K562 (cell line): ENCODE results near the gene BLTP3A. TPM values are rescaled to one million over a fixed set of nuclear protein-coding genes. Genes with fewer than 3 reads are reported as not detected.
A peak's percentile ranks its signal among the peaks of the same experiment; 100 is the strongest.

Source experiments
- ATAC-seq: fragments of 200-7000 bp; cut with Tn5 transposase; 3 replicates; pipeline ENCODE4 v1.9.1; 2020; ENCODE audit warnings: moderate library complexity
- BruUV-seq: library from RNA; stranded (reverse); fragments of 400-500 nt; replicated peaks from 2 replicates; lab custom pipeline; 2021; lab: Mats Ljungman, UMichigan
- CTCF ChIA-PET: fragments of 300-600 bp; formaldehyde crosslinking; extraction: SDS; loops from one replicate; lab custom pipeline; 2021; ENCODE audit warnings: low intra/inter-chr PET ratio; lab: Yijun Ruan, JAX
- POLR2A ChIA-PET: fragments of 300-600, 350-650 bp; sonication (Branson Sonifier 250); formaldehyde crosslinking; extraction: SDS; loops from one replicate; lab custom pipeline; 2021; ENCODE audit warnings: antibody characterized with exemption, inconsistent platforms; lab: Yijun Ruan, JAX
- DNase-seq, 4 experiments: peaks; one replicate each; pipeline versions ENCODE4 v3.0.0 to v3.0.0-alpha.2; 2011 to 2018; ENCODE audit warnings: low spot score in 3 of 4, mixed read lengths in 3 of 4; ENCODE audit errors: extremely low read depth in 1 of 4
- FAIRE-seq: peaks from 2 replicates; lab custom pipeline; 2011; peaks lifted over from hg19 to GRCh38; lab: Jason Lieb, UNC
- H2AFZ ChIP-seq: 2 replicates; pipeline ENCODE4 v1.6.0; 2011; ENCODE audit warnings: low read depth, low read length, control low read depth, inconsistent platforms
- H3K27ac ChIP-seq: fragments of 200-600 bp; 3 replicates; pipeline ENCODE4 v1.8.0; 2011; ENCODE audit warnings: low read depth, mild to moderate bottlenecking, control low read depth, inconsistent platforms, low read length, moderate library complexity, mixed read lengths; ENCODE audit errors: extremely low read depth
- H3K27me3 ChIP-seq, 2 experiments: fragments of 300-600 bp in 1 of 2; 2 replicates in 1 of 2; 3 replicates in 1 of 2; pipeline versions ENCODE4 v1.6.0 to v1.8.0; 2011; ENCODE audit warnings: inconsistent platforms in 2 of 2, low read length in 2 of 2, mild to moderate bottlenecking in 1 of 2, mixed read lengths in 1 of 2, moderate library complexity in 1 of 2; ENCODE audit not compliant: control insufficient read depth in 2 of 2, insufficient read depth in 2 of 2
- H3K36me3 ChIP-seq: fragments of 300-600 bp; 3 replicates; pipeline ENCODE4 v1.8.0; 2011; ENCODE audit warnings: mild to moderate bottlenecking, low read length, inconsistent platforms; ENCODE audit not compliant: control insufficient read depth, insufficient read depth
- H3K4me1 ChIP-seq, 2 experiments: fragments of 200-600 bp in 1 of 2; replicated peaks in 1 of 2; 2 replicates in 1 of 2; 3 replicates in 1 of 2; pipeline versions ENCODE4 v1.5.1 to v1.8.0; 2011; ENCODE audit warnings: inconsistent platforms in 2 of 2, low read length in 2 of 2, mild to moderate bottlenecking in 1 of 2, mixed read lengths in 1 of 2, moderate library complexity in 1 of 2; ENCODE audit not compliant: control insufficient read depth in 2 of 2, insufficient read depth in 2 of 2
- H3K4me2 ChIP-seq: 2 replicates; pipeline ENCODE4 v1.6.1; 2011; ENCODE audit warnings: low read length, control low read depth, inconsistent platforms, mixed read lengths; ENCODE audit not compliant: insufficient read depth
- H3K4me3 ChIP-seq: fragments of 200-600 bp; sonication (generic), shearing (Covaris generic); 2 replicates; pipeline ENCODE4 v1.5.1; 2016; ENCODE audit warnings: control low read depth, inconsistent platforms
- H3K79me2 ChIP-seq: fragments of 200-600 bp; 3 replicates; pipeline ENCODE4 v1.8.0; 2011; ENCODE audit warnings: low read length, inconsistent platforms; ENCODE audit not compliant: control insufficient read depth, insufficient read depth
- H3K9ac ChIP-seq, 2 experiments: 2 replicates each; pipeline versions ENCODE4 v1.6.0 to v1.6.1; 2011; ENCODE audit warnings: low read depth in 2 of 2, low read length in 2 of 2, control low read depth in 1 of 2, inconsistent platforms in 1 of 2, mild to moderate bottlenecking in 1 of 2, mixed read lengths in 1 of 2; ENCODE audit not compliant: insufficient read depth in 1 of 2
- H3K9me1 ChIP-seq: one replicate; pipeline ENCODE4 v1.6.0; 2011; ENCODE audit warnings: inconsistent platforms, mild to moderate bottlenecking, low read length, moderate library complexity; ENCODE audit not compliant: control insufficient read depth, insufficient read depth
- H3K9me3 ChIP-seq: replicated peaks from 2 replicates; pipeline ENCODE4 v1.5.1; 2011; ENCODE audit warnings: low read depth, low read length, inconsistent platforms; ENCODE audit not compliant: control insufficient read depth, insufficient read depth
- H4K20me1 ChIP-seq: replicated peaks from 2 replicates; pipeline ENCODE4 v1.6.1; 2011; ENCODE audit warnings: low read length, inconsistent platforms, mixed read lengths; ENCODE audit not compliant: control insufficient read depth, insufficient read depth
- BCOR ChIP-seq: fragments of 450-650 bp; IDR thresholded peaks from 2 replicates; pipeline ENCODE4 v1.6.1; 2016
- CBX3 ChIP-seq, 2 experiments: IDR thresholded peaks; 1 replicate in 1 of 2; 2 replicates in 1 of 2; pipeline ENCODE4 v1.6.1; 2012; ENCODE audit warnings: inconsistent platforms in 2 of 2, low read length in 2 of 2, borderline replicate concordance in 1 of 2, control low read depth in 1 of 2
- COPS2 ChIP-seq: fragments of 450-650 bp; conservative IDR thresholded peaks from 2 replicates; pipeline ENCODE4 v1.6.1; 2016; ENCODE audit warnings: mild to moderate bottlenecking, moderate library complexity
- KDM1A ChIP-seq, 2 experiments: fragments of 450-650 bp; IDR thresholded peaks; 2 replicates each; pipeline ENCODE4 v1.6.1; 2016; ENCODE audit warnings: mild to moderate bottlenecking in 2 of 2
- MEIS2 ChIP-seq: fragments of 450-650 bp; IDR thresholded peaks from 2 replicates; pipeline ENCODE4 v1.6.1; 2014; ENCODE audit warnings: mild to moderate bottlenecking; ENCODE audit not compliant: partially characterized antibody
- RBM25 ChIP-seq: fragments of 200-400 bp; formaldehyde crosslinking; IDR thresholded peaks from 2 replicates; pipeline ENCODE4 v1.6.1; 2018; ENCODE audit warnings: low read length, low read depth, moderate library complexity; ENCODE audit not compliant: severe bottlenecking
- ZBTB11 ChIP-seq, 3 experiments: fragments of 200-800 bp in 1 of 3; fragments of 250-450 bp in 1 of 3; fragments of 450-650 bp in 1 of 3; sonication (Bioruptor Pico) in 1 of 3; sonication (Bioruptor generic) in 1 of 3; formaldehyde crosslinking in 1 of 3; IDR thresholded peaks; 2 replicates each; pipeline versions ENCODE4 v1.6.1 to v1.8.0; 2016 to 2022; ENCODE audit warnings: mild to moderate bottlenecking in 2 of 3, missing genetic modification characterization in 2 of 3, missing compliant biosample characterization in 1 of 3, moderate library complexity in 1 of 3
- ZC3H11A ChIP-seq: IDR thresholded peaks from 2 replicates; pipeline ENCODE4 v1.6.1; 2012; ENCODE audit warnings: low read depth, low read length, improper control_type of control experiment
- ZNF140 ChIP-seq: fragments of 250-450 bp; sonication (Bioruptor Pico); IDR thresholded peaks from 2 replicates; pipeline ENCODE4 v1.8.0; 2021; ENCODE audit warnings: moderate library complexity, mild to moderate bottlenecking, inconsistent platforms
- ZNF146 ChIP-seq: IDR thresholded peaks from one replicate; pipeline ENCODE4 v1.6.1; 2018; ENCODE audit warnings: missing compliant biosample characterization; ENCODE audit not compliant: unreplicated experiment
- ZNF778 ChIP-seq: fragments of 450-650 bp; formaldehyde crosslinking; IDR thresholded peaks from 2 replicates; pipeline ENCODE4 v1.4.0; 2020; ENCODE audit warnings: mild to moderate bottlenecking, moderate library complexity
- WGBS: fragments of 100-300 bp; shearing (Covaris generic); methylation state at CpG from one replicate; pipeline ENCODE4 v1.1.6; 2016; ENCODE audit warnings: low coverage, mixed read lengths; ENCODE audit not compliant: insufficient coverage; ENCODE audit errors: missing lambda C conversion rate; 5-methylcytosine and 5-hydroxymethylcytosine counted together
- in situ Hi-C: fragments of 300-500 bp; cut with MboI; formaldehyde crosslinking; loops from 4 replicates; pipeline ENCODE4 v1.15.0; 2018; ENCODE audit warnings: inconsistent platforms, mixed read lengths
- intact Hi-C: fragments of 100-400 bp; cut with micrococcal nuclease; formaldehyde crosslinking; loops from 2 replicates; pipeline ENCODE4 v1.14.2; 2022
- polyA plus RNA-seq, 8 experiments: library from polyadenylated mRNA; depleted of rRNA in 4 of 8; stranded (reverse) in 5 of 8; unstranded in 3 of 8; fragments of >200 nt; fragmentation: Nextera tagmentation in 2 of 8; fragmentation: Illumina TruSeq in 1 of 8; extraction: Ambion mirVana in 2 of 8; extraction: Trizol in 1 of 8; gene quantifications; 2 replicates each; pipeline versions ENCODE4 v1.2.1 to v1.2.3, GENCODE V29; 2011 to 2014; ENCODE audit warnings: inconsistent platforms in 1 of 8, missing spikeins in 1 of 8
- total RNA-seq, 7 experiments: library from RNA; depleted of rRNA in 6 of 7; stranded (reverse); fragments of >200 nt in 6 of 7; fragmentation: Illumina TruSeq in 2 of 7; extraction: Trizol in 2 of 7; gene quantifications; 2 replicates each; pipeline versions ENCODE4 v1.2.1 to v1.2.3, GENCODE V29; 2011 to 2021; ENCODE audit warnings: low replicate concordance in 1 of 7

Gene BLTP3A
- total and polyA plus RNA-seq, 9 of the 15 experiments (the other 6 are each of a cell fraction or from before 2014, with no cell fraction given): 7.5 to 34.6 (median 15.5) TPM

- no peak for FAIRE-seq
- ChIA-PET CTCF (no interaction called here), POLR2A (interaction anchor here (0.6 to 1.1 kb wide), 2 partner anchors 15 to 22 kb away, joined by 3 to 4 read pairs; no protein-coding TSS in a partner anchor)
- Histone ChIP-seq H2AFZ (no peak overlapping the region), H3K27ac (no peak overlapping the region), H3K9me1 (no peaks in the 10 kb centered on the region), H3K9ac (no peak overlapping the region), H3K27me3 (no peaks in the 10 kb centered on the region), H3K4me2 (no peak overlapping the region), H3K4me3 (no peak overlapping the region), H3K4me1 (peaks cover 3 to 10% of the 10 kb centered on the region in 2 experiments; a peak in 2 of 5 replicates), H3K79me2 (peaks cover 89% of the 10 kb centered on the region), H3K36me3 (peaks cover 3% of the 10 kb centered on the region; the same call in 1 of the 3 replicates), H4K20me1 (0 out of 2 replicates have a peak, but pooled peaks cover 3% of the 10 kb centered on the region), H3K9me3 (no peaks in the 10 kb centered on the region)
- DNase-seq: no peak
- no peak for ATAC-seq
- no TSS peak for BruUV-seq
- TF ChIP-seq KDM1A (IDR thresholded peaks at IDR 0.05) (no peak), MEIS2 (no peak), ZNF146 (peak; percentile 58), BCOR (0 out of 2 replicates have a peak, but pooled peaks have one; percentile 30), ZNF140 (CRISPR knock-in tag) (no peak), CBX3 (IDR thresholded peaks at IDR 0.05; ENCODE audit: borderline replicate concordance in 1 of 2, low read length in 2 of 2) (no peak)
- in situ Hi-C loops (no loop called here), intact Hi-C loops (loop anchor here (10.0 kb wide), 1 partner anchor 167 kb away; no protein-coding TSS in a partner anchor)
- WGBS: 91% methylated on average over 3 of the region's 3 CpGs
These were observed 6.2 kb downstream of the BLTP3A start for GRCh38 chr6:34798057-34798456.

- 67% methylated on average over 3 of the region's 3 CpGs for WGBS
- H3K9me3 ChIP-seq: no peaks in the 10 kb centered on the region
- no peak overlapping the region for H3K9ac ChIP-seq
- FAIRE-seq (no peak), DNase-seq (no peak), ATAC-seq (no peak)
- H3K9me1 ChIP-seq: no peaks in the 10 kb centered on the region
- TF ChIP-seq ZNF778 (no peak), ZC3H11A (no peak), ZBTB11 (CRISPR knock-in tag; IDR thresholded peaks at IDR 0.05) (no peak), RBM25 (peak; percentile 68), COPS2 (no peak)
- peaks cover 7% of the 10 kb centered on the region for H4K20me1 ChIP-seq
- H3K4me2 ChIP-seq: no peak overlapping the region
- intact Hi-C loops: loop anchor here (10.0 kb wide), 1 partner anchor 165 kb away; no protein-coding TSS in a partner anchor
- H2AFZ ChIP-seq: no peak overlapping the region
- 0 out of 3 replicates have a peak, but pooled peaks cover 3% of the 10 kb centered on the region for H3K36me3 ChIP-seq
- no peak overlapping the region for H3K27ac ChIP-seq
- in situ Hi-C loops: no loop called here
- no peaks in the 10 kb centered on the region for H3K27me3 ChIP-seq
- BruUV-seq: no TSS peak
- H3K79me2 ChIP-seq: peaks cover 89% of the 10 kb centered on the region
- peaks cover 3 to 5% of the 10 kb centered on the region in 2 experiments; a peak in 2 of 5 replicates for H3K4me1 ChIP-seq
- CTCF ChIA-PET: no interaction called here
- H3K4me3 ChIP-seq: no peak overlapping the region
- POLR2A ChIA-PET: interaction anchor here (0.6 to 2.6 kb wide), 7 partner anchors 8 to 193 kb away, joined by 3 to 9 read pairs (median 5); no protein-coding TSS in a partner anchor
These were observed 7.7 kb downstream of the BLTP3A start for GRCh38 chr6:34799547-34799946.
